ENCODE results near the gene KLHL11. TPM values are rescaled to one million over a fixed set of nuclear protein-coding genes. Genes with fewer than 3 reads are reported as not detected.
"Not testable (repeated sequence)": the region's sequence is repeated elsewhere in the genome, so short reads cannot be mapped to it uniquely, and the experiment has no call there.

The KLHL11 gene
- polyA plus RNA-seq, 2 donors: 0.59 to 0.74 TPM

DNA sequence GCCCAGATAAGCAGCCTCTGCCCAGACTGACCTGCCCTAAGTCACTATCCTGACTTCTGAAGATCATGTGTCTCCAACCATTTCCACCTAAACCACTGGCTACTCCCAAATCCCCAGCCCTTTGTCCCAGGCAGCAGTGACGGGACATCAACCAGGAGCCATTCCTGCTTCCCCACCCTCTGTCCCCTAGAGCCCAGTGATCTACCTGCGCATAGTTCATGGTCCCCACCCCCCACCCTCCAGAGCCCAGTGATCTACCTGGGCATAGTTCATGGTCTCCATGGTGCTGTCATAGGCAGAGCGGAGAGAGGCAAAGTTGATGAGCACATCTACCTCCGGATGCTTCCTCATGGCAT is 26.8 kb upstream of the KLHL11 start:
- WGBS, 2 donors: 96 to 98% methylated on average over 4 of the region's 4 CpGs
- H3K4me3 ChIP-seq (ENCODE audit: low read depth in 1 of 2, low read length in 2 of 2): no peak overlapping the region
- H3K36me3 ChIP-seq (ENCODE audit: control insufficient read depth in 2 of 2, insufficient read depth in 2 of 2, low read length in 1 of 2): peaks cover 30 to 55% of the 10 kb centered on the region in 2 donors
- no peak overlapping the region for H3K27ac ChIP-seq (ENCODE audit: low read depth in 2 of 2, low read length in 1 of 2)
- H3K4me1 ChIP-seq (ENCODE audit: control insufficient read depth in 2 of 2, insufficient read depth in 2 of 2, low read length in 1 of 2): no peaks in the 10 kb centered on the region
- H3K27me3 ChIP-seq (ENCODE audit: control insufficient read depth in 1 of 2, insufficient read depth in 2 of 2, low read length in 2 of 2): no peaks in the 10 kb centered on the region
- no peaks in the 10 kb centered on the region for H3K9me3 ChIP-seq (ENCODE audit: control insufficient read depth in 2 of 2, insufficient read depth in 1 of 2, low read depth in 1 of 2, low read length in 1 of 2)

DNA sequence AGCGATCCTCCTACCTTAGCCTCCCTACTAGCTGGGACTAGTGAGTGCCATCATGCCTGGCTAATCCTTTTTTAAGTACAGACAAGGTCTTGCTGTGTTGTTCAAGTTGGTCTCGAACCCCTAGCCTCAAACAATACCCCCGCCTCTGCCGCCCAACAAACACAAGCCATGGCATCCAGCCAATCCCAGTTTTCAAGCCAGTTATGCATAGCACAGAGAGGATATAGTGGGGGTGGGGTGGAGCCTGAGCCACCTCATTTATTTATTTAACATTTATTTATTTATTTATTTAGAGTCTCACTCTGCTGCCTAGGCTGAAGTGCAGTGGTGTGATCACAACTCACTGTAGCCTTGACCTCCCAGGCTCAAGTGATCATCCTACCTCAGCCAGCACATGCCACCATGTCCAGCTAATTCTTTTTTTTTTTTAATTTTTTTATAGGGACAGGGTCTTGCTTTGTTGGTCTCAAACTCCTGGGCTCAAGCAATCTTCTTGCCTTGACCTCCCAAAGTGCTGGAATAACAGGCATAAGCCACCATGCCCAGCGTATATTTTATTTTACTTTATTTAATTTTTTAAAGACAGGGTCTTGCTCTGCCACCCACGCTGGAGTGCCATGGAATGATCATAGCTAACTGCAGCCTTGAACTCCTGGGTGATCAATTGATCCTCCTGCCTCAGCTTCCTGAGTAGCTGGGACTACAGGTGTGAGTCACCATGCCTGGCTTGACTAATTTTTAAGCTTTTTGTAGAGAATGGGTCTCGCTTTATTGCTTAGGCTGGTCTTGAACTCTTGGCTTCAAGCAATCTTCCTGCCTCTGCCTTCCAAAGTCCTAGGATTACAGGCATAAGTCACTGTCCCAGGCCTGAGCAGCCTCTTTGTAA is 26.2 kb upstream of the KLHL11 start:
- 94 to 96% methylated on average over 7 of the region's 7 CpGs for WGBS, 2 donors
- Histone ChIP-seq H3K4me3 (ENCODE audit: low read depth in 1 of 2, low read length in 2 of 2) (no peak overlapping the region), H3K27ac (ENCODE audit: low read depth in 2 of 2, low read length in 1 of 2) (no peak overlapping the region), H3K4me1 (ENCODE audit: control insufficient read depth in 2 of 2, insufficient read depth in 2 of 2, low read length in 1 of 2) (no peaks in the 10 kb centered on the region), H3K36me3 (ENCODE audit: control insufficient read depth in 2 of 2, insufficient read depth in 2 of 2, low read length in 1 of 2) (peaks cover 27 to 49% of the 10 kb centered on the region in 2 donors), H3K27me3 (ENCODE audit: control insufficient read depth in 1 of 2, insufficient read depth in 2 of 2, low read length in 2 of 2) (no peaks in the 10 kb centered on the region), H3K9me3 (ENCODE audit: control insufficient read depth in 2 of 2, insufficient read depth in 1 of 2, low read depth in 1 of 2, low read length in 1 of 2) (no peaks in the 10 kb centered on the region)

DNA sequence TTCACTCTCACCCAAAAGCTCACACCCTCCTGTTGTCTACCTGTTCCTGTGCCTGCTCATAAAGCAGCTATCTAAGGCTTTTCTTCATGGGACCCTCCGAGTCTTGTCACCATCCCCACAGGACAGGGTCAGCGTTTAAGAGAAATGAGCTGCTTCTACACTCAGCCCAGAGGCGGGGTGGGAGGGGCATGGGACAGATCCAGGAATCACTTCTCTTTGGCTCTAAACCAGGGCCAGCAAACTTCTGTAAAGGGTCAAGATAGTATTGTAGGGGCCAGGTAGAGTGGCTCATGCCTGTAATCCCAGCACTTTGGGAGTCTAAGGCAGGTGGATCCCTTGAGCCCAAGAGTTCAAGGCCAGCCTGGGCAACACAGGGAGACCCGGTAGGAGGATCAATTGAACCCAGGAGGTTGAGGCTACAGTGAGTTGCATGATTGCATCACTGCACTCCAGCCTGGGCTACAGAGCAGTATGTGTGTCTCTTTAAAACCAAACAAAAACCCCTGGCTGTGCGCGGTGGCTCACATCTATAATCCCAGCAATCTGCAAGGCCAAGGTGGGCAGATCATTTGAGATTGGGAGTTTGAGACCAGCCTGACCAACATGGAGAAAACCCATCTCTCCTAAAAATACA is 23.2 kb upstream of the KLHL11 start:
- Histone ChIP-seq H3K4me1 (ENCODE audit: control insufficient read depth in 2 of 2, insufficient read depth in 2 of 2, low read length in 1 of 2) (no peaks in the 10 kb centered on the region), H3K27ac (ENCODE audit: low read depth in 2 of 2, low read length in 1 of 2) (no peak overlapping the region), H3K27me3 (ENCODE audit: control insufficient read depth in 1 of 2, insufficient read depth in 2 of 2, low read length in 2 of 2) (no peaks in the 10 kb centered on the region), H3K4me3 (ENCODE audit: low read depth in 1 of 2, low read length in 2 of 2) (no peak overlapping the region), H3K9me3 (ENCODE audit: control insufficient read depth in 2 of 2, insufficient read depth in 1 of 2, low read depth in 1 of 2, low read length in 1 of 2) (no peaks in the 10 kb centered on the region), H3K36me3 (ENCODE audit: control insufficient read depth in 2 of 2, insufficient read depth in 2 of 2, low read length in 1 of 2) (peaks cover 24 to 43% of the 10 kb centered on the region in 2 donors)
- 86 to 92% methylated on average over 6 of the region's 6 CpGs for WGBS, 2 donors

DNA sequence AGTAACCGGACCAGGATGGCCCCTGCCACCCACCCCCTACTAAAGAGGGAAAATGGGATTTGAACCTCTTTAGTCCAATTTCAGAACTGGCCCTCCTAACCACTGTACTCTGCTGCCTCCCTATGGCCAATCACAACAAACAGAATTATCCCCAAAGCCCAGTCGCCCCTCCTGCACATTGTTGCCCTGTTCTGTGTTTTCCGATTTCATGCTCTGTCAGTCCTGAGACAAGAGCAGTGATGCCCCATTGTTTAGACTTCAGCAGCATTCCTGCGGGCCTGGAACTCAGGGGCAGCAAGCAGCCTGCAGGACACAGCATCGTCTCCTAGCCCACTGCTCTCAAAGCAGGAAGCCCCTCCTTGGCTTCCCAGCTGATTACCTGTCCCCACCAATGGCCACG is 20.5 kb upstream of the KLHL11 start:
- no peaks in the 10 kb centered on the region for H3K9me3 ChIP-seq (ENCODE audit: control insufficient read depth in 2 of 2, insufficient read depth in 1 of 2, low read depth in 1 of 2, low read length in 1 of 2)
- no peaks in the 10 kb centered on the region for H3K4me1 ChIP-seq (ENCODE audit: control insufficient read depth in 2 of 2, insufficient read depth in 2 of 2, low read length in 1 of 2)
- peaks cover 14 to 32% of the 10 kb centered on the region in 2 donors for H3K36me3 ChIP-seq (ENCODE audit: control insufficient read depth in 2 of 2, insufficient read depth in 2 of 2, low read length in 1 of 2)
- WGBS, 2 donors: 83 to 87% methylated on average over 6 of the region's 6 CpGs
- no peak overlapping the region for H3K4me3 ChIP-seq (ENCODE audit: low read depth in 1 of 2, low read length in 2 of 2)
- no peaks in the 10 kb centered on the region for H3K27me3 ChIP-seq (ENCODE audit: control insufficient read depth in 1 of 2, insufficient read depth in 2 of 2, low read length in 2 of 2)
- no peak overlapping the region for H3K27ac ChIP-seq (ENCODE audit: low read depth in 2 of 2, low read length in 1 of 2)

DNA sequence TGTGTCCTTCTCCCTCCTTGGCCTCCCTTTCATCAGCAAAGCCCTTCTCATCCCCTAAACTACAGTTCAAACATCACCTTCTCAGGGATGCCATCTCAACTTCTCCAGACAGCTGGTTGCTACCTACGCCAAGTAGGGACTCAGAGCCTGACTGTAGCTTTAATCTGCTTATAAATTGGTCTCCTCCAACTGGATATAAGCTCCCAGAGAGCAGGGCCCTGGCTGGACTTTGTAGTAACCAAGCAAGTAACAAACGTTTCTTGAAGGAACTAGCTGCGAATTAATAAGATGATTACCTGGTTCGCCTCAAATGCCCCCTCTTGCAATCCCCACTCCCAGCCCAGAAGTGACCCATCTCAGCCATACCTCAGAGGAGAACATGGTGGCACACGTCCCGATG is 17.5 kb upstream of the KLHL11 start:
- Histone ChIP-seq H3K4me1 (ENCODE audit: control insufficient read depth in 2 of 2, insufficient read depth in 2 of 2, low read length in 1 of 2) (no peaks in the 10 kb centered on the region), H3K36me3 (ENCODE audit: control insufficient read depth in 2 of 2, insufficient read depth in 2 of 2, low read length in 1 of 2) (peaks cover 21 to 34% of the 10 kb centered on the region in 2 donors), H3K27ac (ENCODE audit: low read depth in 2 of 2, low read length in 1 of 2) (no peak overlapping the region), H3K4me3 (ENCODE audit: low read depth in 1 of 2, low read length in 2 of 2) (no peak overlapping the region), H3K27me3 (ENCODE audit: control insufficient read depth in 1 of 2, insufficient read depth in 2 of 2, low read length in 2 of 2) (no peaks in the 10 kb centered on the region), H3K9me3 (ENCODE audit: control insufficient read depth in 2 of 2, insufficient read depth in 1 of 2, low read depth in 1 of 2, low read length in 1 of 2) (no peaks in the 10 kb centered on the region)
- WGBS, 2 donors: 86 to 90% methylated on average over 6 of the region's 6 CpGs

DNA sequence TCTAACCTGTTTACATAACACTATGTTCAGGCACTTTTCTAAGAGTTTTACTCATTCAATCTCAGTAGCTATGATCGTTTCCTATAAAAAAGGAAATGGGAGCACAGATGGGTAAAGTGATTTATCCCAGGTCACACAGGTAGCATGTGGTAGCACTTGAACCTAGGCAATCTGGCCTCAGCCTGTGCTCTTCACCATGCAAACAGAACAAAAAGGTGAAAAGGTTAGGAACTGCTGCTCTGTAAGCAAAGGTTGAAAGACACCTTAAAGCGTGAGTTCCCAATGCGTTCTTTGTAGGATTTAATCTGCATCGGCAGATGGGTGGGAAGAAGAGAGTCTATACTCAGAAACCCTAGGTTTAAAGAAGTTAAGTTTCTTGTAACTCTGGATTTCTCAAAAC is 14.9 kb upstream of the KLHL11 start:
- no peaks in the 10 kb centered on the region for H3K27me3 ChIP-seq (ENCODE audit: control insufficient read depth in 1 of 2, insufficient read depth in 2 of 2, low read length in 2 of 2)
- H3K36me3 ChIP-seq (ENCODE audit: control insufficient read depth in 2 of 2, insufficient read depth in 2 of 2, low read length in 1 of 2): peaks cover 20 to 21% of the 10 kb centered on the region in 2 donors
- 87 to 96% methylated on average over 4 of the region's 4 CpGs for WGBS, 2 donors
- no peaks in the 10 kb centered on the region for H3K4me1 ChIP-seq (ENCODE audit: control insufficient read depth in 2 of 2, insufficient read depth in 2 of 2, low read length in 1 of 2)
- H3K4me3 ChIP-seq (ENCODE audit: low read depth in 1 of 2, low read length in 2 of 2): no peak overlapping the region
- no peak overlapping the region for H3K27ac ChIP-seq (ENCODE audit: low read depth in 2 of 2, low read length in 1 of 2)
- no peaks in the 10 kb centered on the region for H3K9me3 ChIP-seq (ENCODE audit: control insufficient read depth in 2 of 2, insufficient read depth in 1 of 2, low read depth in 1 of 2, low read length in 1 of 2)

DNA sequence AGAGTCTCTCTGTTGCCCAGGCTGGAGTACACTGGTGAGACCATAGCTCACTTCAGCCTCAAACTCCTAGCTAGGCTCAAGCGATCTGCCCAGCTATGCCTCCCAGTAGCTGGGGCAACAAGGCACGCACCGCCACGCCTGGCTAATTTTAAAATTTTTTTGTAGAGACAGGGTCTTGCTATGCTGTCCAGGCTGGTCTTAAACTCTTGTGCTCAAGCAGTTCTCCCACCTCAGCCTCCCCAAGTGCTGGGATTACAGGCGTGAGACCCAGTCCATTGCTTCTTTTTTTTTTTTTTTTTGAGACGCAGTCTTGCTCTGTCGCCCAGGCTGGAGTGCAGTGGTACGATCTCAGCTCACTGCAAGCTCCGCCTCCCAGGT is 9.1 kb upstream of the KLHL11 start:
- 96 to 97% methylated on average over 6 to 9 of the region's 9 CpGs for WGBS, 2 donors
- not testable (repeated sequence) for H3K27me3 ChIP-seq (ENCODE audit: control insufficient read depth in 1 of 2, insufficient read depth in 2 of 2, low read length in 2 of 2); H3K4me1 ChIP-seq (ENCODE audit: control insufficient read depth in 2 of 2, insufficient read depth in 2 of 2, low read length in 1 of 2); H3K4me3 ChIP-seq (ENCODE audit: low read depth in 1 of 2, low read length in 2 of 2); H3K27ac ChIP-seq (ENCODE audit: low read depth in 2 of 2, low read length in 1 of 2); H3K9me3 ChIP-seq (ENCODE audit: control insufficient read depth in 2 of 2, insufficient read depth in 1 of 2, low read depth in 1 of 2, low read length in 1 of 2)
- H3K36me3 ChIP-seq (ENCODE audit: control insufficient read depth in 2 of 2, insufficient read depth in 2 of 2, low read length in 1 of 2): peaks cover 16 to 35% of the 10 kb centered on the region in 2 donors

DNA sequence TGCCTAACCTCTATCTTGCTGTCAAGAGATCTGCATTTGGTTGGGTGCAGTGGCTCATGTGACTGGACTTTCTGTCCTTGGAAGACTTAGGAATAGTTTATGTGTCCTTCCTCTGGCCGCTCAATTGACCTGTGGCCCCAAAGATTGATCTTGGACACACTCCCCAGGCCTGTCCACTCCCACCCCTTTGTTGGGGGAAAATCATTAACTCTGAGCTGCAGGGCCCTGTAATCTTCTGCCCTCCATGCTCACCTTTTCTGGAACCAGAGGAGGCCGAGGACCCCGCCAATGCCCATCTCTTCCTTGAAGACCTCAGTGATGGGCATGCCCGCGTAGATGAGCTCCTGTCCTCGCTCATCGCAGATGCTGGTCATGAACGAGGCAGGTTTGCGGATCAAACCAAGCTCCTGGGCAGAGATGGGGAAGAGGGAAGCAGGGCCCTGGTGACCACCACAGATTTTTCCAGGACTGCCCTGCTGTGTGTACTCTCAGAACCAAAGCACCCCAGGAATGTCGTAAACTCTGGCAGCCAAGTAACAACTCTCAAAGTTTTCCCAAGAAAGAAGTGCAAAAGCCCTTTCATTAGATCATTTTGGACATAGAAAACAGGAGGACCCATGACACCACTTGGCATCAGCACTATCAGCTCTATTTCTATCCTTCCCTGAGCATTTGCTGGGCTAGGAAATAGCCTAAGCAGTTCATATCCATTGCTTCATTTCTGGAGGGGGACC is 8.5 kb upstream of the KLHL11 start:
- 97 to 98% methylated on average over 10 of the region's 10 CpGs for WGBS, 2 donors
- H3K9me3 ChIP-seq (ENCODE audit: control insufficient read depth in 2 of 2, insufficient read depth in 1 of 2, low read depth in 1 of 2, low read length in 1 of 2): no peaks in the 10 kb centered on the region
- no peaks in the 10 kb centered on the region for H3K27me3 ChIP-seq (ENCODE audit: control insufficient read depth in 1 of 2, insufficient read depth in 2 of 2, low read length in 2 of 2)
- H3K27ac ChIP-seq (ENCODE audit: low read depth in 2 of 2, low read length in 1 of 2): no peak overlapping the region
- peaks cover 13 to 35% of the 10 kb centered on the region in 2 donors for H3K36me3 ChIP-seq (ENCODE audit: control insufficient read depth in 2 of 2, insufficient read depth in 2 of 2, low read length in 1 of 2)
- H3K4me1 ChIP-seq (ENCODE audit: control insufficient read depth in 2 of 2, insufficient read depth in 2 of 2, low read length in 1 of 2): no peaks in the 10 kb centered on the region
- no peak overlapping the region for H3K4me3 ChIP-seq (ENCODE audit: low read depth in 1 of 2, low read length in 2 of 2)

DNA sequence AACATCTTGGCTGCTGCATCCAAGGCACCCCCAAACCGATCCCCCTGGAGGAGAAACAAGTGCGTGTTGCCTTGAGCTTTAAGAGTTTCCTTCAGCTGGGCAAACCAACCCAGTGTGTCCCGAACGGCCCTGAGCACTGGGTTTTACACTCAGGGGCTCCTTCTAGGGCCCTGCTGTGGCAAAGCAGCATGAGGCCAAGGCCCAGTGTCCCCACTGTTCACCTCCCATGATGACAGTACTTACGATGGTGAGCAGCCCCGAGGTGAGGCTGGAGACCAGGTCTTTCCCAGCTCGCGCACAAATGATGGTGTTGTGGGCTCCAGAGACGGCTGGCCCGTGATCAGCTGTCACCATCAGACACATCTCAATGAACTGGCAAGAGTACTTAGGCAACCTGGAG is 6.6 kb upstream of the KLHL11 start:
- Histone ChIP-seq H3K27ac (ENCODE audit: low read depth in 2 of 2, low read length in 1 of 2) (no peak overlapping the region), H3K4me1 (ENCODE audit: control insufficient read depth in 2 of 2, insufficient read depth in 2 of 2, low read length in 1 of 2) (no peaks in the 10 kb centered on the region), H3K9me3 (ENCODE audit: control insufficient read depth in 2 of 2, insufficient read depth in 1 of 2, low read depth in 1 of 2, low read length in 1 of 2) (no peaks in the 10 kb centered on the region), H3K36me3 (ENCODE audit: control insufficient read depth in 2 of 2, insufficient read depth in 2 of 2, low read length in 1 of 2) (peaks cover 6 to 28% of the 10 kb centered on the region in 2 donors), H3K4me3 (ENCODE audit: low read depth in 1 of 2, low read length in 2 of 2) (no peak overlapping the region), H3K27me3 (ENCODE audit: control insufficient read depth in 1 of 2, insufficient read depth in 2 of 2, low read length in 2 of 2) (no peaks in the 10 kb centered on the region)
- 95 to 96% methylated on average over 10 of the region's 10 CpGs for WGBS, 2 donors

All from esophagus (tissue), 2 donors.